ENCODE results near the gene SLC12A8. TPM values are rescaled to one million over a fixed set of nuclear protein-coding genes. Genes with fewer than 3 reads are reported as not detected.

Gene SLC12A8
- total RNA-seq, 3 donors from 2014 or later: 0.48 to 12.5 (median 9.8) TPM

GRCh38 chr3:125229707-125230106 lies 17.2 kb upstream of the SLC12A8 start:
- no peaks in the 10 kb centered on the region for H3K36me3 ChIP-seq
- H3K4me1 ChIP-seq: no peaks in the 10 kb centered on the region
- no peaks in the 10 kb centered on the region for H3K9me3 ChIP-seq
- H3K4me3 ChIP-seq: no peak overlapping the region
- intact Hi-C loops (cut with DNase I; ENCODE audit: low total_unique reads): no loop called here
- no peak overlapping the region for H3K27ac ChIP-seq
- H3K27me3 ChIP-seq: no peaks in the 10 kb centered on the region
- TF ChIP-seq POLR2AphosphoS5 (IDR thresholded peaks at IDR 0.05): no peak
- TF ChIP-seq CTCF (IDR thresholded peaks at IDR 0.05): no peak
- no peak for TF ChIP-seq POLR2A (IDR thresholded peaks at IDR 0.05)
- no peak for DNase-seq (ENCODE audit: low spot score in 2 of 2)

GRCh38 chr3:125229168-125229567 lies 16.6 kb upstream of the SLC12A8 start:
- Histone ChIP-seq H3K4me1 (no peaks in the 10 kb centered on the region), H3K36me3 (no peaks in the 10 kb centered on the region), H3K27me3 (no peaks in the 10 kb centered on the region), H3K27ac (no peak overlapping the region), H3K4me3 (no peak overlapping the region), H3K9me3 (no peaks in the 10 kb centered on the region)
- TF ChIP-seq CTCF (IDR thresholded peaks at IDR 0.05) (no peak), POLR2A (IDR thresholded peaks at IDR 0.05) (no peak), POLR2AphosphoS5 (IDR thresholded peaks at IDR 0.05) (no peak)
- intact Hi-C loops (cut with DNase I; ENCODE audit: low total_unique reads): no loop called here
- no peak for DNase-seq (ENCODE audit: low spot score in 2 of 2)

- Histone ChIP-seq H3K4me3 (no peak overlapping the region), H3K36me3 (no peaks in the 10 kb centered on the region), H3K9me3 (no peaks in the 10 kb centered on the region), H3K27ac (no peak overlapping the region), H3K4me1 (no peaks in the 10 kb centered on the region), H3K27me3 (no peaks in the 10 kb centered on the region)
- intact Hi-C loops (cut with DNase I; ENCODE audit: low total_unique reads): no loop called here
- DNase-seq (ENCODE audit: low spot score in 2 of 2): no peak
- TF ChIP-seq POLR2AphosphoS5 (IDR thresholded peaks at IDR 0.05): no peak
- TF ChIP-seq CTCF (IDR thresholded peaks at IDR 0.05): no peak
- TF ChIP-seq POLR2A (IDR thresholded peaks at IDR 0.05): no peak
Measured at GRCh38 chr3:125221831-125222230, 9.3 kb upstream of the SLC12A8 start.

- H3K9me3 ChIP-seq: no peaks in the 10 kb centered on the region
- no peaks in the 10 kb centered on the region for H3K27me3 ChIP-seq
- TF ChIP-seq POLR2A (IDR thresholded peaks at IDR 0.05) (no peak), POLR2AphosphoS5 (IDR thresholded peaks at IDR 0.05) (no peak), CTCF (IDR thresholded peaks at IDR 0.05) (no peak)
- H3K27ac ChIP-seq: no peak overlapping the region
- no peaks in the 10 kb centered on the region for H3K4me1 ChIP-seq
- no peaks in the 10 kb centered on the region for H3K36me3 ChIP-seq
- DNase-seq (ENCODE audit: low spot score in 2 of 2): no peak
- intact Hi-C loops (cut with DNase I; ENCODE audit: low total_unique reads): no loop called here
- no peak overlapping the region for H3K4me3 ChIP-seq
Measured at GRCh38 chr3:125220727-125221429, 8.3 kb upstream of the SLC12A8 start.

- no peak for DNase-seq (ENCODE audit: low spot score in 2 of 2)
- Histone ChIP-seq H3K27ac (no peak overlapping the region), H3K9me3 (no peaks in the 10 kb centered on the region), H3K36me3 (no peaks in the 10 kb centered on the region), H3K4me3 (no peak overlapping the region), H3K4me1 (no peaks in the 10 kb centered on the region), H3K27me3 (no peaks in the 10 kb centered on the region)
- TF ChIP-seq POLR2AphosphoS5 (IDR thresholded peaks at IDR 0.05) (no peak), POLR2A (IDR thresholded peaks at IDR 0.05) (no peak), CTCF (IDR thresholded peaks at IDR 0.05) (no peak)
- intact Hi-C loops (cut with DNase I; ENCODE audit: low total_unique reads): no loop called here
Measured at GRCh38 chr3:125220183-125220582, 7.6 kb upstream of the SLC12A8 start.
